Gastroesophageal sphincter (tissue), 3 donors: Measurements from ENCODE around the gene EPHA4.

Experiments used
- CTCF ChIP-seq, 4 experiments: fragments of 200-600 bp in 2 of 4; fragments of 450-650 bp in 2 of 4; sonication (generic) in 1 of 4; IDR thresholded peaks; one replicate each; pipeline ENCODE4 v1.5.1; 2017 to 2019; ENCODE audit warnings: antibody characterized with exemption in 4 of 4, mild to moderate bottlenecking in 2 of 4, moderate library complexity in 2 of 4
- POLR2AphosphoS5 ChIP-seq: sonication (generic); formaldehyde crosslinking; IDR thresholded peaks from one replicate; pipeline ENCODE4 v1.6.1; 2017; ENCODE audit warnings: antibody characterized with exemption

GRCh38 chr2:221374234-221374633 is 197.9 kb downstream of the EPHA4 start:
- TF ChIP-seq CTCF (IDR thresholded peaks at IDR 0.05): no peak
- no peak for TF ChIP-seq POLR2AphosphoS5
